EH (cell line): ENCODE measurements around the gene ATP6V1A.

Source experiments
- DNase-seq: peaks from one replicate; pipeline ENCODE4 v3.0.0-alpha.2; 2015; ENCODE audit warnings: low read depth

ATP6V1A gene

GRCh38 chr3:113747283-113748046 is 630 bp downstream of the ATP6V1A start:
- DNase-seq = peak; percentile 24

GRCh38 chr3:113751141-113751540 is 4.3 kb downstream of the ATP6V1A start:
- no peak for DNase-seq

- DNase-seq = no peak
Observed at GRCh38 chr3:113753376-113753985, 6.6 kb downstream of the ATP6V1A start.

GRCh38 chr3:113754494-113755159 is 7.8 kb downstream of the ATP6V1A start:
- DNase-seq = no peak

GRCh38 chr3:113758389-113759024 is 11.7 kb downstream of the ATP6V1A start:
- peak; percentile 87 for DNase-seq

GRCh38 chr3:113764698-113765097 is 17.9 kb downstream of the ATP6V1A start:
- no peak for DNase-seq

- DNase-seq = peak; percentile 69
Observed at GRCh38 chr3:113769551-113769950, 22.7 kb downstream of the ATP6V1A start.

- no peak for DNase-seq
Observed at GRCh38 chr3:113771993-113772392, 25.2 kb downstream of the ATP6V1A start.

GRCh38 chr3:113773381-113773780 is 26.5 kb downstream of the ATP6V1A start:
- peak; percentile 78 for DNase-seq

GRCh38 chr3:113775516-113775915 is 28.7 kb downstream of the ATP6V1A start:
- no peak for DNase-seq

- no peak for DNase-seq
Observed at GRCh38 chr3:113776564-113776963, 29.7 kb downstream of the ATP6V1A start.

GRCh38 chr3:113783463-113783862 is 36.6 kb downstream of the ATP6V1A start:
- peak; percentile 99 for DNase-seq

- peak; percentile 66 for DNase-seq
Observed at GRCh38 chr3:113783980-113784379, 37.1 kb downstream of the ATP6V1A start.

GRCh38 chr3:113791381-113791780 is 44.5 kb downstream of the ATP6V1A start:
- DNase-seq = peak; percentile 35

GRCh38 chr3:113794526-113794925 is 47.7 kb downstream of the ATP6V1A start:
- no peak for DNase-seq

GRCh38 chr3:113795693-113796092 is 48.9 kb downstream of the ATP6V1A start:
- DNase-seq = no peak

- no peak for DNase-seq
Observed at GRCh38 chr3:113802795-113803455, 56.1 kb downstream of the ATP6V1A start.

GRCh38 chr3:113804661-113805060 is 57.8 kb downstream of the ATP6V1A start:
- DNase-seq = no peak

- no peak for DNase-seq
Observed at GRCh38 chr3:113805249-113805648, 58.4 kb downstream of the ATP6V1A start.

GRCh38 chr3:113812854-113813253 is 66.0 kb downstream of the ATP6V1A start:
- no peak for DNase-seq

GRCh38 chr3:113819866-113820265 is 73.0 kb downstream of the ATP6V1A start:
- no peak for DNase-seq

GRCh38 chr3:113825090-113825489 is 78.3 kb downstream of the ATP6V1A start:
- DNase-seq = peak; percentile 14
